ENCODE data around the gene MRI1. TPM values are rescaled to one million over a fixed set of nuclear protein-coding genes. Genes with fewer than 3 reads are reported as not detected.

Gene MRI1
- total RNA-seq, 1 experiment from 2014 or later: 19.5 TPM

GRCh38 chr19:13766095-13766481 is 1.8 kb downstream of the MRI1 start:
- ATAC-seq: no peak
- ChIA-PET CTCF (no interaction called here), POLR2A (no interaction called here)
- TF ChIP-seq SIN3A (IDR thresholded peaks at IDR 0.05; ENCODE audit: borderline replicate concordance, insufficient read depth, low read depth, low read length): no peak
- no peak for TF ChIP-seq TCF7L2 (IDR thresholded peaks at IDR 0.05; ENCODE audit: low read depth, low read length)
- no peak for TF ChIP-seq POLR2AphosphoS5 (IDR thresholded peaks at IDR 0.05; ENCODE audit: low read depth, low read length)
- TF ChIP-seq, protein P1, sequence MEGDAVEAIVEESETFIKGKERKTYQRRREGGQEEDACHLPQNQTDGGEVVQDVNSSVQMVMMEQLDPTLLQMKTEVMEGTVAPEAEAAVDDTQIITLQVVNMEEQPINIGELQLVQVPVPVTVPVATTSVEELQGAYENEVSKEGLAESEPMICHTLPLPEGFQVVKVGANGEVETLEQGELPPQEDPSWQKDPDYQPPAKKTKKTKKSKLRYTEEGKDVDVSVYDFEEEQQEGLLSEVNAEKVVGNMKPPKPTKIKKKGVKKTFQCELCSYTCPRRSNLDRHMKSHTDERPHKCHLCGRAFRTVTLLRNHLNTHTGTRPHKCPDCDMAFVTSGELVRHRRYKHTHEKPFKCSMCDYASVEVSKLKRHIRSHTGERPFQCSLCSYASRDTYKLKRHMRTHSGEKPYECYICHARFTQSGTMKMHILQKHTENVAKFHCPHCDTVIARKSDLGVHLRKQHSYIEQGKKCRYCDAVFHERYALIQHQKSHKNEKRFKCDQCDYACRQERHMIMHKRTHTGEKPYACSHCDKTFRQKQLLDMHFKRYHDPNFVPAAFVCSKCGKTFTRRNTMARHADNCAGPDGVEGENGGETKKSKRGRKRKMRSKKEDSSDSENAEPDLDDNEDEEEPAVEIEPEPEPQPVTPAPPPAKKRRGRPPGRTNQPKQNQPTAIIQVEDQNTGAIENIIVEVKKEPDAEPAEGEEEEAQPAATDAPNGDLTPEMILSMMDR (IDR thresholded peaks at IDR 0.05): no peak
- TF ChIP-seq REST (IDR thresholded peaks at IDR 0.05; ENCODE audit: insufficient read depth in 1 of 2, low read depth in 2 of 2, low read length in 1 of 2): no peak
- H3K9me3 ChIP-seq (ENCODE audit: control insufficient read depth, insufficient read depth, low read depth, low read length): no peaks in the 10 kb centered on the region
- H3K4me3 ChIP-seq (ENCODE audit: low read depth in 2 of 2, low read length in 2 of 2): no peak overlapping the region
- DNase-seq (ENCODE audit: low read depth, low spot score): no peak
- no peak overlapping the region for H3K27ac ChIP-seq (ENCODE audit: low read length)
- no TSS peak for BruUV-seq (replicated peaks)
- H3K27me3 ChIP-seq (ENCODE audit: control insufficient read depth, insufficient read depth, low read length): no peaks in the 10 kb centered on the region
- in situ Hi-C loops (cut with HindIII; ENCODE audit: low pct_unique_long_range_greater_than_20kb, low sequenced_read_pairs) (no loop called here), intact Hi-C loops (cut with micrococcal nuclease; ENCODE audit: unreplicated experiment) (no loop called here)
- no peaks in the 10 kb centered on the region for H3K36me3 ChIP-seq (ENCODE audit: control insufficient read depth, insufficient read depth, low read length)
- H3K4me1 ChIP-seq (ENCODE audit: control insufficient read depth, insufficient read depth, low read length): 0 out of 2 replicates have a peak, but pooled peaks cover 4% of the 10 kb centered on the region

GRCh38 chr19:13768510-13768909 is 4.2 kb downstream of the MRI1 start:
- BruUV-seq (replicated peaks): no TSS peak
- no peak for ATAC-seq

More at GRCh38 chr19:13768510-13768909, 4.2 kb downstream of the MRI1 start:
- no peaks in the 10 kb centered on the region for H3K36me3 ChIP-seq (ENCODE audit: control insufficient read depth, insufficient read depth, low read length)
- H3K27me3 ChIP-seq (ENCODE audit: control insufficient read depth, insufficient read depth, low read length): no peaks in the 10 kb centered on the region
- ChIA-PET POLR2A (no interaction called here), CTCF (no interaction called here)
- H3K27ac ChIP-seq (ENCODE audit: low read length): no peak overlapping the region
- in situ Hi-C loops (cut with HindIII; ENCODE audit: low pct_unique_long_range_greater_than_20kb, low sequenced_read_pairs): no loop called here
- 0 out of 2 replicates have a peak, but pooled peaks cover 4% of the 10 kb centered on the region for H3K4me1 ChIP-seq (ENCODE audit: control insufficient read depth, insufficient read depth, low read length)
- TF ChIP-seq, protein P1 (IDR thresholded peaks at IDR 0.05): no peak
- TF ChIP-seq TCF7L2 (IDR thresholded peaks at IDR 0.05; ENCODE audit: low read depth, low read length) (no peak), SIN3A (IDR thresholded peaks at IDR 0.05; ENCODE audit: borderline replicate concordance, insufficient read depth, low read depth, low read length) (no peak), POLR2AphosphoS5 (IDR thresholded peaks at IDR 0.05; ENCODE audit: low read depth, low read length) (no peak), REST (IDR thresholded peaks at IDR 0.05; ENCODE audit: insufficient read depth in 1 of 2, low read depth in 2 of 2, low read length in 1 of 2) (no peak)
- H3K4me3 ChIP-seq (ENCODE audit: low read depth in 2 of 2, low read length in 2 of 2): no peak overlapping the region
- H3K9me3 ChIP-seq (ENCODE audit: control insufficient read depth, insufficient read depth, low read depth, low read length): no peaks in the 10 kb centered on the region
- intact Hi-C loops (cut with micrococcal nuclease; ENCODE audit: unreplicated experiment): no loop called here
- DNase-seq (ENCODE audit: low read depth, low spot score): no peak
